ENCODE data around the gene COG8.

- TF ChIP-seq POLR2AphosphoS5 (IDR thresholded peaks at IDR 0.05), result no peak
- no peak for TF ChIP-seq CTCF (IDR thresholded peaks at IDR 0.05)
- TF ChIP-seq EP300 (IDR thresholded peaks at IDR 0.05; ENCODE audit: low read depth), result no peak
Observed at GRCh38 chr16:69320740-69321073, 18.7 kb downstream of the COG8 start.

Measured in transverse colon (tissue), 4 donors.